22Rv1 (cell line): ENCODE data around the gene TP53RK.

Experiments used
- ZFX ChIP-seq: fragments of 450-650 bp; IDR thresholded peaks from 2 replicates; pipeline ENCODE4 v1.6.1; 2017; ENCODE audit warnings: antibody characterized with exemption, borderline replicate concordance
- TF ChIP-seq, protein P1 (sequence below): fragments of 450-650 bp; IDR thresholded peaks from 2 replicates; pipeline ENCODE4 v1.5.1; 2017; ENCODE audit warnings: mild to moderate bottlenecking

DNA sequence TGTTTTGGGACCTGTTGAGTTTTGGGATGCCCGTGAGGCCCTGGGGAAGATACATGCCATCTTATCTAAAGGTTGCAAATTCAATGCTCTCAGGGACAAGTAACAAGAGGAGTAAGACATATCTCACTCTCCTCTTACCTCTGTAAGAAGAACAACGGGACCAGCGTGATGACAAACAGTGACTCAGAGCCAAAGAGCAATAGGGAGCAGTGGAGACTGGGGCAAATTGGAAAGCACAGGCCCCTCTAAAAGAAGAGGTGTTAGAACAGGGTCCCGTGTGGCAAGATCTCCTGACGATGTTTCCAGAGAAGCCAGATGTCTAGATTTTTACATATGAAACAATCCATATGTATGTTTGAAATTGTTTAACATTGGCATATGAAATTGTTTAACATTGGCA, 11.6 kb downstream of the TP53RK start:
- TF ChIP-seq, protein P1, sequence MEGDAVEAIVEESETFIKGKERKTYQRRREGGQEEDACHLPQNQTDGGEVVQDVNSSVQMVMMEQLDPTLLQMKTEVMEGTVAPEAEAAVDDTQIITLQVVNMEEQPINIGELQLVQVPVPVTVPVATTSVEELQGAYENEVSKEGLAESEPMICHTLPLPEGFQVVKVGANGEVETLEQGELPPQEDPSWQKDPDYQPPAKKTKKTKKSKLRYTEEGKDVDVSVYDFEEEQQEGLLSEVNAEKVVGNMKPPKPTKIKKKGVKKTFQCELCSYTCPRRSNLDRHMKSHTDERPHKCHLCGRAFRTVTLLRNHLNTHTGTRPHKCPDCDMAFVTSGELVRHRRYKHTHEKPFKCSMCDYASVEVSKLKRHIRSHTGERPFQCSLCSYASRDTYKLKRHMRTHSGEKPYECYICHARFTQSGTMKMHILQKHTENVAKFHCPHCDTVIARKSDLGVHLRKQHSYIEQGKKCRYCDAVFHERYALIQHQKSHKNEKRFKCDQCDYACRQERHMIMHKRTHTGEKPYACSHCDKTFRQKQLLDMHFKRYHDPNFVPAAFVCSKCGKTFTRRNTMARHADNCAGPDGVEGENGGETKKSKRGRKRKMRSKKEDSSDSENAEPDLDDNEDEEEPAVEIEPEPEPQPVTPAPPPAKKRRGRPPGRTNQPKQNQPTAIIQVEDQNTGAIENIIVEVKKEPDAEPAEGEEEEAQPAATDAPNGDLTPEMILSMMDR, result no peak
- TF ChIP-seq ZFX, result no peak
